ENCODE measurements around the gene MRPS35.

DNA sequence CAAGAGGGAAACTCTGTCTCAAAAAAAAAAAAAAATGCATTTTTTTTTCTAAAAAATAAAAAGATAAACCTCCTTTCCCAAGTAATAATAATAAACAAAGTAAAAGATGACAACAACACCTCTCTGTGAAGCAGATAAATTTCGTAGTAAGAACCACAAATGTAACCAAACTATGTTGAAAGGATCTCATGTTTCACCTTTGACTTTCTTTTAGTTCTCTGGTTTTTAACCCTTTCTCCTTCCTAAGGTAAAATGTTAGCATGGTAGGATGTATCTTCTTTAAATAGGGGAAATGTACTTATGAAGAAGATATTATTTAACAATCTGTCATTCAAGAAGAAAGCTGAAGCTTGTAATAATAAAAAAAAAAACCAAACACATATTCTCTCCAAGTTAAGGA lies 67.6 kb downstream of the MRPS35 start:
- TF ChIP-seq POLR2AphosphoS5 (IDR thresholded peaks at IDR 0.05; ENCODE audit: low read depth, low read length) (no peak), SIN3A (IDR thresholded peaks at IDR 0.05; ENCODE audit: borderline replicate concordance, insufficient read depth, low read length) (no peak), TAF1 (IDR thresholded peaks at IDR 0.05; ENCODE audit: borderline replicate concordance, insufficient read depth, low read length) (no peak), FOXP2 (optimal IDR thresholded peaks at IDR 0.05; ENCODE audit: borderline replicate concordance, extremely low read depth, extremely low read length, insufficient read depth) (no peak)
- TF ChIP-seq, protein P1, sequence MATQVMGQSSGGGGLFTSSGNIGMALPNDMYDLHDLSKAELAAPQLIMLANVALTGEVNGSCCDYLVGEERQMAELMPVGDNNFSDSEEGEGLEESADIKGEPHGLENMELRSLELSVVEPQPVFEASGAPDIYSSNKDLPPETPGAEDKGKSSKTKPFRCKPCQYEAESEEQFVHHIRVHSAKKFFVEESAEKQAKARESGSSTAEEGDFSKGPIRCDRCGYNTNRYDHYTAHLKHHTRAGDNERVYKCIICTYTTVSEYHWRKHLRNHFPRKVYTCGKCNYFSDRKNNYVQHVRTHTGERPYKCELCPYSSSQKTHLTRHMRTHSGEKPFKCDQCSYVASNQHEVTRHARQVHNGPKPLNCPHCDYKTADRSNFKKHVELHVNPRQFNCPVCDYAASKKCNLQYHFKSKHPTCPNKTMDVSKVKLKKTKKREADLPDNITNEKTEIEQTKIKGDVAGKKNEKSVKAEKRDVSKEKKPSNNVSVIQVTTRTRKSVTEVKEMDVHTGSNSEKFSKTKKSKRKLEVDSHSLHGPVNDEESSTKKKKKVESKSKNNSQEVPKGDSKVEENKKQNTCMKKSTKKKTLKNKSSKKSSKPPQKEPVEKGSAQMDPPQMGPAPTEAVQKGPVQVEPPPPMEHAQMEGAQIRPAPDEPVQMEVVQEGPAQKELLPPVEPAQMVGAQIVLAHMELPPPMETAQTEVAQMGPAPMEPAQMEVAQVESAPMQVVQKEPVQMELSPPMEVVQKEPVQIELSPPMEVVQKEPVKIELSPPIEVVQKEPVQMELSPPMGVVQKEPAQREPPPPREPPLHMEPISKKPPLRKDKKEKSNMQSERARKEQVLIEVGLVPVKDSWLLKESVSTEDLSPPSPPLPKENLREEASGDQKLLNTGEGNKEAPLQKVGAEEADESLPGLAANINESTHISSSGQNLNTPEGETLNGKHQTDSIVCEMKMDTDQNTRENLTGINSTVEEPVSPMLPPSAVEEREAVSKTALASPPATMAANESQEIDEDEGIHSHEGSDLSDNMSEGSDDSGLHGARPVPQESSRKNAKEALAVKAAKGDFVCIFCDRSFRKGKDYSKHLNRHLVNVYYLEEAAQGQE (IDR thresholded peaks at IDR 0.05; ENCODE audit: insufficient read depth in 1 of 2, low read depth in 2 of 2, low read length in 2 of 2): no peak
